HFFc6 (cell line): ENCODE data around the gene PCDH18. TPM values are rescaled to one million over a fixed set of nuclear protein-coding genes. Genes with fewer than 3 reads are reported as not detected.

Experiments used
- DNase-seq: peaks from one replicate; pipeline ENCODE4 v3.0.0-alpha.2; 2018
- H3K27ac Mint-ChIP-seq: 2 replicates; pipeline ENCODE4 v1.8.0; 2020; ENCODE audit warnings: mild to moderate bottlenecking, mixed read lengths
- H3K27me3 Mint-ChIP-seq: 2 replicates; pipeline ENCODE4 v1.8.0; 2021; ENCODE audit warnings: mild to moderate bottlenecking, moderate library complexity, mixed read lengths; ENCODE audit not compliant: insufficient read depth
- H3K36me3 Mint-ChIP-seq: 2 replicates; pipeline ENCODE4 v1.8.0; 2021; ENCODE audit warnings: low read depth, mixed read lengths
- H3K4me1 Mint-ChIP-seq: 2 replicates; pipeline ENCODE4 v1.8.0; 2020; ENCODE audit warnings: low read depth, mixed read lengths
- H3K4me3 Mint-ChIP-seq: 2 replicates; pipeline ENCODE4 v1.8.0; 2020; ENCODE audit warnings: mild to moderate bottlenecking, moderate library complexity, mixed read lengths
- H3K9me3 Mint-ChIP-seq: 2 replicates; pipeline ENCODE4 v1.8.0; 2020; ENCODE audit warnings: mild to moderate bottlenecking, mixed read lengths
- CTCF ChIP-seq: fragments of 200-600 bp; sonication (generic); IDR thresholded peaks from 2 replicates; pipeline ENCODE4 v1.5.0; 2021; ENCODE audit warnings: antibody characterized with exemption, mild to moderate bottlenecking
- total RNA-seq, 6 experiments: library from RNA; stranded (reverse); fragmentation: NEBNext Ultra II Directional; extraction: Animal tissue kit (Norgen Biotek cat#: 25700); gene quantifications; 2 replicates in 1 of 6; 3 replicates in 5 of 6; pipeline ENCODE4 v1.2.3, GENCODE V29; 2021

The PCDH18 gene
- total RNA-seq, 6 experiments from 2014 or later = 41.6 to 57.6 (median 53.9) TPM

- TF ChIP-seq CTCF = no peak
- Mint-ChIP-seq H3K27ac (no peak overlapping the region), H3K4me1 (peaks cover 13% of the 10 kb centered on the region), H3K9me3 (no peaks in the 10 kb centered on the region), H3K4me3 (no peak overlapping the region), H3K27me3 (no peaks in the 10 kb centered on the region), H3K36me3 (no peaks in the 10 kb centered on the region)
- no peak for DNase-seq
Observed at GRCh38 chr4:137535718-137536117, 3.4 kb upstream of the PCDH18 start.

- DNase-seq = no peak
- Mint-ChIP-seq H3K4me3 (no peak overlapping the region), H3K9me3 (no peaks in the 10 kb centered on the region), H3K27me3 (no peaks in the 10 kb centered on the region), H3K27ac (peak overlapping the region; percentile 41; the same call in 1 of the 2 replicates), H3K4me1 (peaks cover 24% of the 10 kb centered on the region), H3K36me3 (no peaks in the 10 kb centered on the region; the same call in 1 of the 2 replicates)
- no peak for TF ChIP-seq CTCF
Observed at GRCh38 chr4:137534516-137534915, 2.2 kb upstream of the PCDH18 start.

GRCh38 chr4:137533855-137534254, 1.6 kb upstream of the PCDH18 start:
- Mint-ChIP-seq H3K4me3 (no peak overlapping the region), H3K36me3 (no peaks in the 10 kb centered on the region; the same call in none of the 2 replicates), H3K4me1 (peaks cover 28% of the 10 kb centered on the region), H3K9me3 (no peaks in the 10 kb centered on the region), H3K27me3 (no peaks in the 10 kb centered on the region), H3K27ac (peak overlapping the region; percentile 76)
- no peak for DNase-seq
- 0 out of 2 replicates have a peak, but pooled peaks have one; percentile 11 for TF ChIP-seq CTCF

- no peak for DNase-seq
- no peaks in the 10 kb centered on the region; the same call in none of the 2 replicates for H3K36me3 Mint-ChIP-seq
- H3K27me3 Mint-ChIP-seq = no peaks in the 10 kb centered on the region
- H3K4me3 Mint-ChIP-seq = no peak overlapping the region
- H3K4me1 Mint-ChIP-seq = peaks cover 38% of the 10 kb centered on the region
- TF ChIP-seq CTCF = no peak
- no peak overlapping the region for H3K27ac Mint-ChIP-seq
- no peaks in the 10 kb centered on the region for H3K9me3 Mint-ChIP-seq
Observed at GRCh38 chr4:137532869-137533236, 559 bp upstream of the PCDH18 start.

GRCh38 chr4:137531168-137531985, 917 bp downstream of the PCDH18 start:
- peak; percentile 49 for DNase-seq
- Mint-ChIP-seq H3K36me3 (peaks cover 3% of the 10 kb centered on the region), H3K4me1 (peaks cover 41% of the 10 kb centered on the region), H3K27ac (no peak overlapping the region), H3K4me3 (no peak overlapping the region), H3K9me3 (no peaks in the 10 kb centered on the region), H3K27me3 (no peaks in the 10 kb centered on the region)
- peak; percentile 78 for TF ChIP-seq CTCF
